BLaER1 (cell line): ENCODE measurements around the gene C16orf54.
"Not testable (repeated sequence)": the region's sequence is repeated elsewhere in the genome, so short reads cannot be mapped to it uniquely, and the experiment has no call there.

Source experiments
- H3K27ac ChIP-seq: shearing (Covaris generic); formaldehyde crosslinking; 2 replicates; pipeline ENCODE4 v1.8.1; 2022
- H3K27me3 ChIP-seq: shearing (Covaris generic); formaldehyde crosslinking; 2 replicates; pipeline ENCODE4 v1.8.1; 2022
- H3K36me3 ChIP-seq: shearing (Covaris generic); formaldehyde crosslinking; 2 replicates; pipeline ENCODE4 v1.8.1; 2022
- H3K4me1 ChIP-seq: shearing (Covaris generic); formaldehyde crosslinking; 2 replicates; pipeline ENCODE4 v1.8.1; 2022
- H3K4me2 ChIP-seq: shearing (Covaris generic); formaldehyde crosslinking; 2 replicates; pipeline ENCODE4 v1.8.1; 2022
- H3K4me3 ChIP-seq: shearing (Covaris generic); formaldehyde crosslinking; 2 replicates; pipeline ENCODE4 v1.8.1; 2022
- H3K9ac ChIP-seq: shearing (Covaris generic); formaldehyde crosslinking; 2 replicates; pipeline ENCODE4 v1.8.1; 2022
- H3K9me3 ChIP-seq: shearing (Covaris generic); formaldehyde crosslinking; 2 replicates; pipeline ENCODE4 v1.8.1; 2022
- H4K20me1 ChIP-seq: shearing (Covaris generic); formaldehyde crosslinking; 2 replicates; pipeline ENCODE4 v1.8.1; 2022
- Cebpa-rat ChIP-seq: shearing (Covaris generic); IDR thresholded peaks from 2 replicates; pipeline ENCODE4 v1.8.1; 2022

The C16orf54 gene

GRCh38 chr16:29784901-29785500, 39.2 kb upstream of the C16orf54 start:
- Histone ChIP-seq H3K4me1 (peaks cover 11% of the 10 kb centered on the region), H3K9ac (no peak overlapping the region), H3K27ac (no peak overlapping the region), H3K36me3 (no peaks in the 10 kb centered on the region), H3K4me3 (no peak overlapping the region), H3K9me3 (no peaks in the 10 kb centered on the region), H3K4me2 (no peak overlapping the region), H3K27me3 (no peaks in the 10 kb centered on the region), H4K20me1 (no peaks in the 10 kb centered on the region)
- TF ChIP-seq Cebpa-rat, result no peak

DNA sequence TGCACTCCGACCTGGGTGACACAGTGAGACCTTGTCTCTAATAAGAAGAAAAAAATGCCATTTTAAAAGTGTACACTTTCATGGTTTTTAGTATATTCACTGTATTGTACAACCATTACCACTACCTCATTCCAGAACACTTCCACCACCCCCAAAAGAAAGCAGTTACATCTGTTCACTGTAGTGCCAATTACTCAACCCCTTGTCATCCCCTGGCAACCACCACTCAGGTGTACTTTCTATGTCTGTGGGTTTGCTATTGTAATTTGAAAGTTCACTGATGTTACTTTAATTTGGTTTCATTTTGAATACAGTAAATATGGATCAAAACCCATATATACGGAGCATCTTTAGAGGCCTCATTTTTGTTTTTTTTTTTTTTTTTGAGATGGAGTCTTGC, 38.4 kb upstream of the C16orf54 start:
- H3K36me3 ChIP-seq, result no peaks in the 10 kb centered on the region
- H4K20me1 ChIP-seq, result no peaks in the 10 kb centered on the region
- no peaks in the 10 kb centered on the region for H3K9me3 ChIP-seq
- no peak for TF ChIP-seq Cebpa-rat
- no peak overlapping the region for H3K4me2 ChIP-seq
- H3K27me3 ChIP-seq, result no peaks in the 10 kb centered on the region
- 0 out of 2 replicates have a peak, but pooled peaks cover 5% of the 10 kb centered on the region for H3K4me1 ChIP-seq
- H3K4me3 ChIP-seq, result no peak overlapping the region
- H3K9ac ChIP-seq, result no peak overlapping the region
- H3K27ac ChIP-seq, result no peak overlapping the region

GRCh38 chr16:29783094-29783953, 37.5 kb upstream of the C16orf54 start:
- not testable (repeated sequence) for H4K20me1 ChIP-seq, H3K36me3 ChIP-seq, H3K4me3 ChIP-seq, H3K4me1 ChIP-seq, H3K4me2 ChIP-seq, H3K27ac ChIP-seq, H3K9ac ChIP-seq, H3K27me3 ChIP-seq, H3K9me3 ChIP-seq

DNA sequence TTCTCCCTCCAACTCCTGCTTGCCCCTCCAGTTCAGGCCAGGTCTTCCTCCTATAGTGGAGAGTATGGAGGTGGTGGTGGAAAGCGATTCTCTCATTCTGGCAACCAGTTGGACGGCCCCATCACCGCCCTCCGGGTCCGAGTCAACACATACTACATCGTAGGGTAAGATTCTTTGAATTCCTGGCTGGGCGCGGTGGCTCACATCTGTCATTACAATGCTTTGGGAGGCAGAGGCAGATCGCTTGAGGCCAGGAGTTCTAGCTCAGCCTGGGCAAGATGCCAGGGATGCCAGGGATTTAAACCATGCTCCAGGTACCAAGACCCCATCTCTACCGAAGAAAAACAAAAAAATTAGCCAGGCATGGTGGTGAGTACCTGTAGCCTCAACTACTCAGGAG, 33.7 kb upstream of the C16orf54 start:
- Histone ChIP-seq H4K20me1 (no peaks in the 10 kb centered on the region), H3K27ac (no peak overlapping the region), H3K27me3 (no peaks in the 10 kb centered on the region), H3K36me3 (no peaks in the 10 kb centered on the region), H3K9me3 (no peaks in the 10 kb centered on the region), H3K4me1 (no peaks in the 10 kb centered on the region), H3K9ac (no peak overlapping the region), H3K4me3 (no peak overlapping the region), H3K4me2 (no peak overlapping the region)
- no peak for TF ChIP-seq Cebpa-rat

GRCh38 chr16:29777576-29778350, 32.0 kb upstream of the C16orf54 start, which contains the start of gene ZG16:
Gene ZG16, plus strand, starts transcription at chr16:29778256. Its CDS starts 1,011 bp downstream, at chr16:29779267.
- Histone ChIP-seq H3K4me3 (no peak within 1 kb of the TSS), H3K4me2 (no peak within 1 kb of the TSS), H3K4me1 (no peaks in the 10 kb centered on the region), H3K27ac (no peak within 1 kb of the TSS), H3K27me3 (no peaks in the 10 kb centered on the region), H4K20me1 (no peaks in the 10 kb centered on the region), H3K9me3 (no peaks in the 10 kb centered on the region), H3K9ac (no peak within 1 kb of the TSS), H3K36me3 (no peaks in the 10 kb centered on the region)
- no peak for TF ChIP-seq Cebpa-rat

- no peaks in the 10 kb centered on the region for H4K20me1 ChIP-seq
- H3K4me3 ChIP-seq, result no peak overlapping the region
- no peak overlapping the region for H3K4me2 ChIP-seq
- H3K9me3 ChIP-seq, result no peaks in the 10 kb centered on the region
- H3K9ac ChIP-seq, result no peak overlapping the region
- no peak for TF ChIP-seq Cebpa-rat
- H3K36me3 ChIP-seq, result no peaks in the 10 kb centered on the region
- H3K4me1 ChIP-seq, result no peaks in the 10 kb centered on the region
- H3K27ac ChIP-seq, result no peak overlapping the region
- H3K27me3 ChIP-seq, result no peaks in the 10 kb centered on the region
Measured at GRCh38 chr16:29775742-29776408, 30.1 kb upstream of the C16orf54 start.

DNA sequence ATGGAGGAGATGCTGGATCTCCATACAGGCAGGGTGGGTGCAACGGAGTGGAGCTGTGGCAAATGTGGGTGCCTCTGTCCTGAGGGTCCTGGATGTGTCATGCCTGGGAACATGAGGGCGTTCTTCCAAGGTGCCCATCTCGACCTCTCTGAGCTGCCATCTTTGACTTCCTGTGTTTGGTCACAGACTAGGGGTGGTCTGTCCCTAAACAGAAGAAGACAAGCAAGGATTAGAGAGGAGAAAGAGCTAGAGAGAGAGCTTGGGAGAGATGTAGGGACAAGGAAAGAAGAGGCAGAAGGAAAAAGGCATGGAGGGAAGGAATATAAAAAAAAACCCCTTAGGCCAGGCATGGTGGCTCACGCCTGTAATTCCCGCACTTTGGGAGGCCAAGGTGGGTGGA, 28.9 kb upstream of the C16orf54 start:
- Histone ChIP-seq H3K9ac (no peak overlapping the region), H3K27ac (no peak overlapping the region), H3K4me2 (no peak overlapping the region), H3K4me1 (no peaks in the 10 kb centered on the region), H3K9me3 (no peaks in the 10 kb centered on the region), H3K36me3 (no peaks in the 10 kb centered on the region), H3K4me3 (no peak overlapping the region), H3K27me3 (no peaks in the 10 kb centered on the region), H4K20me1 (no peaks in the 10 kb centered on the region)
- no peak for TF ChIP-seq Cebpa-rat

DNA sequence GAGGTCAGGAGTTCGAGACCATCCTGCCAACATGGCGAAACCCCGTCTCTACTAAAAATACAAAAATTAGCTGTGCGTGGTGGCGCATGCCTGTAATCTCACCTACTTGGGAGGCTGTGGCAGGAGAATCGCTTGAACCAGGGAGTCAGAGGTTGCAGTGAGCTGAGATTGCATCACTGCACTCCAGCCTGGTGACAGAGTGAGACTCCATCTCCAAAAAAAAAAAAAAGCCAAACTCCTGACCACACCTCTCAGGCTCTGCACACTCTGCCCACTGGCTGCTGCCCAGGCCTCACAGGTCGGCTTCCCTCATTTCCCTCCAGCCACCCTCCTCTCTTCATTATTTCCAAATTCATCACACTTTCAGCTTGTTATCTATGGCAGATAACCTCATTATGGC, 26.5 kb upstream of the C16orf54 start:
- not testable (repeated sequence) for H3K4me2 ChIP-seq, H3K9me3 ChIP-seq, H3K27ac ChIP-seq, H3K27me3 ChIP-seq, H4K20me1 ChIP-seq, H3K9ac ChIP-seq, H3K4me1 ChIP-seq, H3K36me3 ChIP-seq, H3K4me3 ChIP-seq

GRCh38 chr16:29770250-29770929, 24.6 kb upstream of the C16orf54 start:
- H3K27ac ChIP-seq, result no peak overlapping the region
- H3K4me2 ChIP-seq, result no peak overlapping the region
- no peak overlapping the region for H3K9ac ChIP-seq
- no peaks in the 10 kb centered on the region for H3K9me3 ChIP-seq
- H3K27me3 ChIP-seq, result no peaks in the 10 kb centered on the region
- no peaks in the 10 kb centered on the region for H3K36me3 ChIP-seq
- no peak overlapping the region for H3K4me3 ChIP-seq
- H3K4me1 ChIP-seq, result no peaks in the 10 kb centered on the region
- TF ChIP-seq Cebpa-rat, result no peak
- H4K20me1 ChIP-seq, result no peaks in the 10 kb centered on the region
